H9 (cell line): ENCODE data around the gene SPP1. TPM values are rescaled to one million over a fixed set of nuclear protein-coding genes. Genes with fewer than 3 reads are reported as not detected.

ENCODE experiments used
- DNase-seq: peaks from one replicate; pipeline ENCODE4 v3.0.0-alpha.2; 2017
- H2AFZ ChIP-seq: one replicate; pipeline ENCODE4 v1.6.1; 2013; ENCODE audit warnings: mild to moderate bottlenecking, low read length, control low read depth, moderate library complexity
- H2AK5ac ChIP-seq: 2 replicates; pipeline ENCODE4 v1.6.1; 2013; ENCODE audit warnings: low read length, control low read depth, mixed read lengths; ENCODE audit not compliant: insufficient read length
- H2BK120ac ChIP-seq: one replicate; pipeline ENCODE4 v1.6.1; 2013; ENCODE audit warnings: low read depth, mild to moderate bottlenecking, low read length, control low read depth, inconsistent platforms; ENCODE audit not compliant: poor library complexity, severe bottlenecking
- H2BK12ac ChIP-seq: 2 replicates; pipeline ENCODE4 v1.6.1; 2013; ENCODE audit warnings: low read length, control low read depth, mixed read lengths, low read depth; ENCODE audit not compliant: insufficient read length
- H2BK15ac ChIP-seq: 2 replicates; pipeline ENCODE4 v1.6.1; 2013; ENCODE audit warnings: low read depth, low read length, control low read depth
- H2BK20ac ChIP-seq: one replicate; pipeline ENCODE4 v1.6.1; 2013; ENCODE audit warnings: low read depth, mild to moderate bottlenecking, low read length, control low read depth, inconsistent platforms; ENCODE audit not compliant: poor library complexity, severe bottlenecking
- H2BK5ac ChIP-seq: 2 replicates; pipeline ENCODE4 v1.6.1; 2013; ENCODE audit warnings: low read length, control low read depth, mixed read lengths; ENCODE audit not compliant: insufficient read length
- H3K14ac ChIP-seq: 2 replicates; pipeline ENCODE4 v1.6.1; 2013; ENCODE audit warnings: low read length, control low read depth; ENCODE audit not compliant: insufficient read depth
- H3K18ac ChIP-seq: 2 replicates; pipeline ENCODE4 v1.6.1; 2013; ENCODE audit warnings: low read depth, mild to moderate bottlenecking, mixed read lengths, low read length, control low read depth; ENCODE audit not compliant: insufficient read length
- H3K23ac ChIP-seq: 2 replicates; pipeline ENCODE4 v1.6.1; 2013; ENCODE audit warnings: low read length, control low read depth, mixed read lengths, low read depth; ENCODE audit not compliant: insufficient read length
- H3K23me2 ChIP-seq: 2 replicates; pipeline ENCODE4 v1.6.1; 2013; ENCODE audit warnings: low read depth, mild to moderate bottlenecking, mixed read lengths, low read length, control low read depth; ENCODE audit not compliant: insufficient read length, poor library complexity, severe bottlenecking
- H3K27ac ChIP-seq: 2 replicates; pipeline ENCODE4 v1.5.1; 2013; ENCODE audit warnings: low read length, control low read depth, mixed read lengths, low read depth; ENCODE audit not compliant: insufficient read length
- H3K27me3 ChIP-seq: 2 replicates; pipeline ENCODE4 v1.6.1; 2013; ENCODE audit warnings: low read length, control low read depth, inconsistent platforms; ENCODE audit not compliant: insufficient read depth
- H3K4ac ChIP-seq: 2 replicates; pipeline ENCODE4 v1.6.1; 2013; ENCODE audit warnings: low read depth, mild to moderate bottlenecking, control low read depth, inconsistent platforms, low read length, moderate library complexity
- H3K4me1 ChIP-seq: 2 replicates; pipeline ENCODE4 v1.6.1; 2013; ENCODE audit warnings: low read length, control low read depth, inconsistent platforms; ENCODE audit not compliant: insufficient read depth
- H3K4me2 ChIP-seq: 2 replicates; pipeline ENCODE4 v1.6.1; 2013; ENCODE audit warnings: low read length, control low read depth, mixed read lengths; ENCODE audit not compliant: insufficient read length, insufficient read depth
- H3K56ac ChIP-seq: 2 replicates; pipeline ENCODE4 v1.6.1; 2013; ENCODE audit warnings: low read depth, mild to moderate bottlenecking, mixed read lengths, low read length, control low read depth; ENCODE audit not compliant: insufficient read length
- H3K79me1 ChIP-seq: 2 replicates; pipeline ENCODE4 v1.6.1; 2013; ENCODE audit warnings: low read depth, mild to moderate bottlenecking, moderate library complexity, low read length, control low read depth, inconsistent platforms; ENCODE audit not compliant: insufficient read depth, poor library complexity, severe bottlenecking
- H3K79me2 ChIP-seq: 2 replicates; pipeline ENCODE4 v1.6.1; 2013; ENCODE audit warnings: low read length, control low read depth, inconsistent platforms; ENCODE audit not compliant: insufficient read depth
- H3K9ac ChIP-seq: 2 replicates; pipeline ENCODE4 v1.6.1; 2013; ENCODE audit warnings: low read length, control low read depth, mixed read lengths; ENCODE audit not compliant: insufficient read length; ENCODE audit errors: extremely low read depth
- H3K9me3 ChIP-seq: one replicate; pipeline ENCODE4 v1.6.1; 2013; ENCODE audit warnings: low read depth, low read length, inconsistent platforms; ENCODE audit not compliant: control insufficient read depth
- H3T11ph ChIP-seq: one replicate; pipeline ENCODE4 v1.6.1; 2013; ENCODE audit warnings: mild to moderate bottlenecking, low read length, control low read depth, inconsistent platforms
- H4K20me1 ChIP-seq: one replicate; pipeline ENCODE4 v1.6.1; 2013; ENCODE audit not compliant: control insufficient read depth, insufficient read length, insufficient read depth
- H4K5ac ChIP-seq: 2 replicates; pipeline ENCODE4 v1.6.1; 2013; ENCODE audit warnings: low read depth, mild to moderate bottlenecking, mixed read lengths, low read length, control low read depth; ENCODE audit not compliant: insufficient read length
- H4K8ac ChIP-seq: replicated peaks from 2 replicates; pipeline ENCODE4 v1.6.1; 2013; ENCODE audit warnings: low read length, control low read depth, mixed read lengths, low read depth; ENCODE audit not compliant: insufficient read length
- H4K91ac ChIP-seq: 2 replicates; pipeline ENCODE4 v1.6.1; 2013; ENCODE audit warnings: low read depth, mild to moderate bottlenecking, moderate library complexity, mixed read lengths, low read length, control low read depth; ENCODE audit not compliant: insufficient read length
- H3K27ac Mint-ChIP-seq, 3 experiments: 2 replicates in 2 of 3; 3 replicates in 1 of 3; pipeline ENCODE4 v1.8.0; 2020 to 2021; ENCODE audit warnings: mixed read lengths in 3 of 3, mild to moderate bottlenecking in 1 of 3, moderate library complexity in 1 of 3
- H3K27me3 Mint-ChIP-seq: 2 replicates; pipeline ENCODE4 v1.8.0; 2021; ENCODE audit warnings: low read depth, mild to moderate bottlenecking, moderate library complexity, mixed read lengths
- H3K36me3 Mint-ChIP-seq, 3 experiments: 2 replicates in 2 of 3; 3 replicates in 1 of 3; pipeline ENCODE4 v1.8.0; 2020 to 2021; ENCODE audit warnings: low read depth in 3 of 3, mixed read lengths in 3 of 3; ENCODE audit not compliant: insufficient read depth in 1 of 3
- H3K4me1 Mint-ChIP-seq, 2 experiments: 2 replicates each; pipeline ENCODE4 v1.8.0; 2020; ENCODE audit warnings: mixed read lengths in 2 of 2
- H3K4me3 Mint-ChIP-seq, 2 experiments: 2 replicates in 1 of 2; 3 replicates in 1 of 2; pipeline ENCODE4 v1.8.0; 2020 to 2021; ENCODE audit warnings: mild to moderate bottlenecking in 2 of 2, mixed read lengths in 2 of 2, moderate library complexity in 1 of 2
- H3K9me3 Mint-ChIP-seq, 2 experiments: 2 replicates in 1 of 2; 3 replicates in 1 of 2; pipeline ENCODE4 v1.8.0; 2020; ENCODE audit warnings: mild to moderate bottlenecking in 2 of 2, mixed read lengths in 2 of 2, moderate library complexity in 1 of 2
- WGBS: extraction: QIAGEN DNeasy Blood & Tissue Kit; methylation state at CpG from one replicate; pipeline ENCODE4 v1.1.7; 2013; ENCODE audit warnings: missing lambda C conversion rate, low lambda C conversion rate, mixed read lengths; ENCODE audit not compliant: insufficient read length; ENCODE audit errors: extremely low coverage; 5-methylcytosine and 5-hydroxymethylcytosine counted together
- total RNA-seq: library from RNA; stranded (reverse); gene quantifications from 2 replicates; pipeline ENCODE4 v1.2.1, GENCODE V29; 2021
- TF ChIP-seq, protein P1 (sequence below): fragments of 200-600 bp; sonication (generic); conservative IDR thresholded peaks from 3 replicates; pipeline ENCODE4 v1.8.0; 2021; ENCODE audit warnings: antibody characterized with exemption, mild to moderate bottlenecking

The SPP1 gene
- total RNA-seq, 1 experiment from 2014 or later, result 13.2 TPM

DNA sequence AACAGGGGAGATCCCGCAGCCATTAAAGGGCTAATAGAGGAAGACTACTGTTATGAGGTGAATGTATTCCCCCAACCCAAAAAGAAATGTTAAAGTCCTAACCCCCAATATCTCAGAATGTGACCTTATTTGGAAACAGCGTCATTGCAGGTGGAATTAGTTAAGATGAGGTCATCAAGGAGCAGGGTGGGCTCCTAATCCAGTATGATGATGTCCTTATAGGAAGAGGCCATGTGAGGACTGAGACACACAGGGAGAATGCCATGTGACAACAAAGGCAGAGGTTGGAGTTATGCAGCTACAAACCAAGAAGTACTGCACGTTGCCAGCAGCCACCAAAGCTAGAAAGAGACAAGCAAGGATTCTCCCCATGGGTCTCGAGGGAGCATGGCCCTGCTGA is 14.3 kb downstream of the SPP1 start:
- no peaks in the 10 kb centered on the region for H3K9me3 Mint-ChIP-seq
- Histone ChIP-seq H2BK5ac (no peak overlapping the region), H4K8ac (no peak overlapping the region), H3K4me1 (no peaks in the 10 kb centered on the region; the same call in 1 of the 2 replicates), H3K79me1 (no peaks in the 10 kb centered on the region), H3K18ac (no peak overlapping the region), H4K20me1 (no peaks in the 10 kb centered on the region), H3K27me3 (no peaks in the 10 kb centered on the region), H2BK15ac (no peak overlapping the region), H3K56ac (no peak overlapping the region), H3K79me2 (no peaks in the 10 kb centered on the region), H2BK12ac (no peak overlapping the region), H3K9ac (no peak overlapping the region), H3K23me2 (no peaks in the 10 kb centered on the region), H3K27ac (no peak overlapping the region), H2BK120ac (no peak overlapping the region), H3K9me3 (no peaks in the 10 kb centered on the region), H4K91ac (no peak overlapping the region), H3K14ac (no peak overlapping the region), H3K4me2 (no peak overlapping the region), H2AK5ac (no peak overlapping the region), H3K23ac (no peak overlapping the region), H3K4ac (no peak overlapping the region), H2AFZ (no peak overlapping the region), H4K5ac (no peak overlapping the region), H3T11ph (no peak overlapping the region), H2BK20ac (no peak overlapping the region)
- DNase-seq, result no peak
- no peak overlapping the region for H3K27ac Mint-ChIP-seq
- no peaks in the 10 kb centered on the region for H3K27me3 Mint-ChIP-seq
- TF ChIP-seq, protein P1, sequence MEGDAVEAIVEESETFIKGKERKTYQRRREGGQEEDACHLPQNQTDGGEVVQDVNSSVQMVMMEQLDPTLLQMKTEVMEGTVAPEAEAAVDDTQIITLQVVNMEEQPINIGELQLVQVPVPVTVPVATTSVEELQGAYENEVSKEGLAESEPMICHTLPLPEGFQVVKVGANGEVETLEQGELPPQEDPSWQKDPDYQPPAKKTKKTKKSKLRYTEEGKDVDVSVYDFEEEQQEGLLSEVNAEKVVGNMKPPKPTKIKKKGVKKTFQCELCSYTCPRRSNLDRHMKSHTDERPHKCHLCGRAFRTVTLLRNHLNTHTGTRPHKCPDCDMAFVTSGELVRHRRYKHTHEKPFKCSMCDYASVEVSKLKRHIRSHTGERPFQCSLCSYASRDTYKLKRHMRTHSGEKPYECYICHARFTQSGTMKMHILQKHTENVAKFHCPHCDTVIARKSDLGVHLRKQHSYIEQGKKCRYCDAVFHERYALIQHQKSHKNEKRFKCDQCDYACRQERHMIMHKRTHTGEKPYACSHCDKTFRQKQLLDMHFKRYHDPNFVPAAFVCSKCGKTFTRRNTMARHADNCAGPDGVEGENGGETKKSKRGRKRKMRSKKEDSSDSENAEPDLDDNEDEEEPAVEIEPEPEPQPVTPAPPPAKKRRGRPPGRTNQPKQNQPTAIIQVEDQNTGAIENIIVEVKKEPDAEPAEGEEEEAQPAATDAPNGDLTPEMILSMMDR, result no peak
- no peaks in the 10 kb centered on the region for H3K36me3 Mint-ChIP-seq
- no peak overlapping the region for H3K4me3 Mint-ChIP-seq
- WGBS, result no CpG with 5 or more reads among the region's 4 CpGs
- peaks cover 5% of the 10 kb centered on the region in 2 experiments for H3K4me1 Mint-ChIP-seq
